Sigmoid colon (tissue), 7 donors: ENCODE results near the gene USP28. TPM values are rescaled to one million over a fixed set of nuclear protein-coding genes. Genes with fewer than 3 reads are reported as not detected.
A peak's percentile ranks its signal among the peaks of the same experiment; 100 is the strongest.

Experiments used
- DNase-seq: peaks from one replicate; pipeline ENCODE4 v3.0.0-alpha.2; 2019
- H3K27ac ChIP-seq, 4 donors: fragments of 200-600 bp; sonication (generic); one replicate each; pipeline ENCODE4 v1.5.1; 2016 to 2019; ENCODE audit warnings: mild to moderate bottlenecking in 1 of 4
- H3K27me3 ChIP-seq, 3 donors: fragments of 200-600 bp; sonication (generic); one replicate each; pipeline ENCODE4 v1.5.1; 2019; ENCODE audit warnings: mild to moderate bottlenecking in 1 of 3
- H3K36me3 ChIP-seq, 4 donors: fragments of 200-600 bp; sonication (generic); one replicate each; pipeline ENCODE4 v1.5.1; 2016 to 2019
- H3K4me1 ChIP-seq, 4 donors: fragments of 200-600 bp; sonication (generic); one replicate each; pipeline ENCODE4 v1.5.1; 2017 to 2019
- H3K4me3 ChIP-seq, 4 donors: fragments of 200-600 bp; sonication (generic); one replicate each; pipeline ENCODE4 v1.5.1; 2017 to 2019; ENCODE audit warnings: mild to moderate bottlenecking in 2 of 4, moderate library complexity in 1 of 4
- H3K9me3 ChIP-seq, 4 donors: fragments of 200-600 bp in 3 of 4; sonication (generic) in 3 of 4; one replicate each; pipeline versions ENCODE4 v1.5.1 to v1.6.1; 2013 to 2019
- EP300 ChIP-seq, 4 donors: sonication (generic); formaldehyde crosslinking; IDR thresholded peaks; one replicate each; pipeline ENCODE4 v1.6.1; 2017; ENCODE audit warnings: antibody characterized with exemption in 4 of 4
- POLR2A ChIP-seq, 2 donors: fragments of 450-650 bp; IDR thresholded peaks; one replicate each; pipeline ENCODE4 v1.6.1; 2016; ENCODE audit warnings: antibody characterized with exemption in 2 of 2, mild to moderate bottlenecking in 2 of 2, moderate library complexity in 2 of 2
- POLR2AphosphoS5 ChIP-seq, 4 donors: sonication (generic); formaldehyde crosslinking; IDR thresholded peaks; one replicate each; pipeline ENCODE4 v1.6.1; 2017; ENCODE audit warnings: antibody characterized with exemption in 4 of 4
- WGBS, 2 donors: extraction: QIAGEN DNeasy Blood & Tissue Kit; methylation state at CpG; one replicate each; pipeline ENCODE4 v1.1.7; 2013; 5-methylcytosine and 5-hydroxymethylcytosine counted together
- intact Hi-C: fragments of 100-400 bp; cut with DNase I; formaldehyde crosslinking; loops from one replicate; pipeline ENCODE4 v1.15.1; 2023
- polyA plus RNA-seq, 3 donors: library from polyadenylated mRNA; stranded (reverse); fragments of 200-250 nt; gene quantifications; one replicate each; pipeline ENCODE4 v1.2.3, GENCODE V29; 2013
- total RNA-seq, 4 donors: library from RNA; depleted of rRNA; stranded (reverse); fragments of >200 nt; gene quantifications; one replicate each; pipeline ENCODE4 v1.1.0, GENCODE V29; 2016
- TF ChIP-seq, protein P1 (sequence below), 4 experiments: fragments of 450-650 bp in 3 of 4; fragments of 200-600 bp in 1 of 4; IDR thresholded peaks; one replicate each; pipeline ENCODE4 v1.5.1; 2016 to 2019; ENCODE audit warnings: antibody characterized with exemption in 4 of 4, mild to moderate bottlenecking in 3 of 4, moderate library complexity in 2 of 4
- donor health status: healthy with polysubstance abuse.
- donor health status: Bipolar disorder and iron deficiency.
- donor health status: healthy.

The USP28 gene
- total and polyA plus RNA-seq, 7 donors: 5.4 to 37.5 (median 25.0) TPM

DNA sequence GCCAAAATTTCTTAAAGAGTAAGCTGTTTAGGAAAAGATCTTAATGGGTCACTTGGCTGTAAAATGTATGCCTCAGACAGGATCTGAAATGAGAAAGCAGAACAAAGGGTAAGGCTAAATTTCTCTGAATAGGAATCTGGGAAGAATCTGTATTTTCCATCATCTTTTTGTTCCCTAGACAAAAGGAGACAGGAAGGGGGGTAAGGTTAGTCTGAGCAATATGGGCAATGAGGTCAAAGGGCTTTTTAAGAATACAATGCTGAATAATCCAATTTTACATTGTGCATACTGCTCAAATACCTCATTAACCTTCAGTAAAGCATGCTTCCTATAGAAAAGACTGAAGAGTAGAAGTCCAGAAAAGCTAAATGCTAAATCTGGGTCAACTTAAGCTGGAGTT, 61.2 kb downstream of the USP28 start:
- TF ChIP-seq POLR2AphosphoS5 (IDR thresholded peaks at IDR 0.05) (no peak), EP300 (IDR thresholded peaks at IDR 0.05) (no peak), POLR2A (IDR thresholded peaks at IDR 0.05) (no peak)
- TF ChIP-seq, protein P1, sequence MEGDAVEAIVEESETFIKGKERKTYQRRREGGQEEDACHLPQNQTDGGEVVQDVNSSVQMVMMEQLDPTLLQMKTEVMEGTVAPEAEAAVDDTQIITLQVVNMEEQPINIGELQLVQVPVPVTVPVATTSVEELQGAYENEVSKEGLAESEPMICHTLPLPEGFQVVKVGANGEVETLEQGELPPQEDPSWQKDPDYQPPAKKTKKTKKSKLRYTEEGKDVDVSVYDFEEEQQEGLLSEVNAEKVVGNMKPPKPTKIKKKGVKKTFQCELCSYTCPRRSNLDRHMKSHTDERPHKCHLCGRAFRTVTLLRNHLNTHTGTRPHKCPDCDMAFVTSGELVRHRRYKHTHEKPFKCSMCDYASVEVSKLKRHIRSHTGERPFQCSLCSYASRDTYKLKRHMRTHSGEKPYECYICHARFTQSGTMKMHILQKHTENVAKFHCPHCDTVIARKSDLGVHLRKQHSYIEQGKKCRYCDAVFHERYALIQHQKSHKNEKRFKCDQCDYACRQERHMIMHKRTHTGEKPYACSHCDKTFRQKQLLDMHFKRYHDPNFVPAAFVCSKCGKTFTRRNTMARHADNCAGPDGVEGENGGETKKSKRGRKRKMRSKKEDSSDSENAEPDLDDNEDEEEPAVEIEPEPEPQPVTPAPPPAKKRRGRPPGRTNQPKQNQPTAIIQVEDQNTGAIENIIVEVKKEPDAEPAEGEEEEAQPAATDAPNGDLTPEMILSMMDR (IDR thresholded peaks at IDR 0.05): no peak
- no peak overlapping the region for H3K27ac ChIP-seq
- H3K27me3 ChIP-seq: no peaks in the 10 kb centered on the region
- H3K4me3 ChIP-seq: no peak overlapping the region
- intact Hi-C loops: no loop called here
- H3K9me3 ChIP-seq: no peaks in the 10 kb centered on the region
- H3K4me1 ChIP-seq: no peaks in the 10 kb centered on the region
- peaks cover 0 to 83% (median 9%) of the 10 kb centered on the region in 4 donors for H3K36me3 ChIP-seq
- no peak for DNase-seq

DNA sequence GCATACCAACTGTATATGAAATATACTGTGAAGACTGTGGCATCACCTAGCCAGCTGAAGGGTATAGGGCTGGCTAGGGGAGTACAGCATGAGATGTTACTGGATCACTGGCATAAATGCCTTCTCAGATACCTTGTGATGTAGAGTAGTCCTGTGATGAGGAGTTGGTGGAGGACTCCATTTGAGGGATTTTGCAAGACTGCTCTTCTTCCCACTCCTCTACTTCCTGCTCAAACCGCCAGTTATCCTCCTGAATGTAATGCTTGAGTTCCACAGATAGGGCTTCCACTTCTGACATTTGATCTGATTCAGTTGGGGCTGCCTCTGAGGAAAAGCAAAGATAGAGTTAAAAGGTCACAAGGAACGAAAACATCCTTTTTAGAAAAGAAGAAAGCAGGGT, 66.4 kb downstream of the USP28 start:
- 44 to 49% methylated on average over 2 of the region's 2 CpGs for WGBS, 2 donors
- Histone ChIP-seq H3K27ac (no peak overlapping the region), H3K9me3 (no peaks in the 10 kb centered on the region), H3K4me3 (no peak overlapping the region), H3K4me1 (no peaks in the 10 kb centered on the region), H3K36me3 (peaks cover 5 to 98% (median 24%) of the 10 kb centered on the region in 4 donors), H3K27me3 (no peaks in the 10 kb centered on the region)
- TF ChIP-seq POLR2AphosphoS5 (IDR thresholded peaks at IDR 0.05): no peak
- TF ChIP-seq, protein P1 (IDR thresholded peaks at IDR 0.05): no peak
- no peak for TF ChIP-seq EP300 (IDR thresholded peaks at IDR 0.05)
- TF ChIP-seq POLR2A (IDR thresholded peaks at IDR 0.05): no peak
- intact Hi-C loops: no loop called here
- DNase-seq: no peak

DNA sequence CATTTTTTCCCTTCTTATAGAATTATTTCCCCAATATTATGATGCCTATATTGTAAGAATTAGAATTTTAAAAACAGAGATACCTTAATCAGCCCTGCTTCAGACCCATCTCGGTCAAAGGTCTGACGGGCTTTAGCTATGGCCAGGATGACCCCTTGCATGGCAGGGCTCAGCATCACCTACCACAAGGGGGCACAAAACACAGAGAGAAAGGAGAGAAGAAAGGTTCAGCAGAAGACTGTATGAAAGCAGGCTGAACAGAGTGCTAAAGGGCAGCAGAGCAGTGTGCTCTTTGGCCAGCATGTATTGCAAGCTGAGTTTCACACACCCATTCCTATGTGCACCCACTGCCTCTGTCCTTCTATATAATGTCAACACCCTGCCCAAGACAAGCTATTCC, 69.0 kb downstream of the USP28 start:
- H3K27ac ChIP-seq: no peak overlapping the region
- H3K4me1 ChIP-seq: no peaks in the 10 kb centered on the region
- no peaks in the 10 kb centered on the region for H3K9me3 ChIP-seq
- intact Hi-C loops: no loop called here
- peaks cover 7 to 98% (median 30%) of the 10 kb centered on the region in 4 donors for H3K36me3 ChIP-seq
- no peak for DNase-seq
- 95 to 96% methylated on average over 2 of the region's 2 CpGs for WGBS, 2 donors
- H3K27me3 ChIP-seq: no peaks in the 10 kb centered on the region
- no peak overlapping the region for H3K4me3 ChIP-seq
- TF ChIP-seq POLR2A (IDR thresholded peaks at IDR 0.05): no peak
- TF ChIP-seq POLR2AphosphoS5 (IDR thresholded peaks at IDR 0.05): no peak
- TF ChIP-seq, protein P1 (IDR thresholded peaks at IDR 0.05): peak in 2 of 4 experiments; percentile 10 to 18

DNA sequence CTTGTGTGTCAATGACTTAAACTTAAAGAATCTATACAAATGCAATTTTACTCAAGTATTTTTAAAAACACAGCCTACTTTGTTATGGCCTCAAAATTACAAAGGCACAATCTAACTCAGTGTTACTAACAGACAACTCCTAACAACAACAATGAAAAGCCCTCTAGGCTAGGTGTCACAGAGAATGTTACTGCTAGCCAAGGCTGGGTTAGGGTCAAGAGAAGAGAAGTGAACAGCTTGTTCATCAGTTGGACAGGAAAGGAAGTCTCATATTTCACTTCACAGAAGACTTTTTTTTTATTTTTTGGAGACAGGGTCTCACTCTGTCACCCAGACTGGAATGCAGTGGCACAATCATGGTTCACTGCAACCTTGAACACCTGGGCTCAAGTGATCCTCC, 69.7 kb downstream of the USP28 start:
- intact Hi-C loops: no loop called here
- no peaks in the 10 kb centered on the region for H3K9me3 ChIP-seq
- TF ChIP-seq POLR2AphosphoS5 (IDR thresholded peaks at IDR 0.05) (no peak), EP300 (IDR thresholded peaks at IDR 0.05) (no peak), POLR2A (IDR thresholded peaks at IDR 0.05) (no peak)
- TF ChIP-seq, protein P1 (IDR thresholded peaks at IDR 0.05): no peak
- no peaks in the 10 kb centered on the region for H3K4me1 ChIP-seq
- H3K27ac ChIP-seq: no peak overlapping the region
- DNase-seq: no peak
- no peak overlapping the region for H3K4me3 ChIP-seq
- H3K36me3 ChIP-seq: peaks cover 10 to 98% (median 36%) of the 10 kb centered on the region in 4 donors
- no peaks in the 10 kb centered on the region for H3K27me3 ChIP-seq

DNA sequence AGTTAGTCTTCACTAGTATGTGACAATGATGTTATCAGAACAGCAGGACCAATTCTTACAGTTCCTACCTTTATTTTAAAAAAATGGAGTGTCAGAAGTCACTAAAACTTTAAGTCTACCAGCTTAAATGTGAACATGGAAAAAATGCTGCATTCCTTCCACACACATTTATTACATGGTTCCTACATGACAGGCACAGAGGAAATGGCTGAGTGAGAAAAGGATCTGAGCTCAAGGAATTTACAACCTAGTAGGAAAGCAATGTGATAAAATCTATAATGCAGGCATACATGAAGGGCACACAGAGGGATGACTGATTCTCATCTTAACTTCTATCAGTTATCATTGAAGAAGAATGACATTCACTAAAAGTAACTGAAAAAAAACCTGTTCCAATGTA, 72.8 kb downstream of the USP28 start:
- peaks cover 5 to 94% (median 37%) of the 10 kb centered on the region in 4 donors for H3K36me3 ChIP-seq
- DNase-seq: no peak
- intact Hi-C loops: no loop called here

More for the DNA sequence above, 72.8 kb downstream of the USP28 start:
- Histone ChIP-seq H3K27me3 (no peaks in the 10 kb centered on the region), H3K27ac (no peak overlapping the region), H3K9me3 (no peaks in the 10 kb centered on the region), H3K4me3 (no peak overlapping the region), H3K4me1 (no peaks in the 10 kb centered on the region)
- TF ChIP-seq EP300 (IDR thresholded peaks at IDR 0.05) (no peak), POLR2A (IDR thresholded peaks at IDR 0.05) (no peak), POLR2AphosphoS5 (IDR thresholded peaks at IDR 0.05) (no peak)
- TF ChIP-seq, protein P1 (IDR thresholded peaks at IDR 0.05): no peak
